ENCODE measurements around the gene CASD1. TPM values are rescaled to one million over a fixed set of nuclear protein-coding genes. Genes with fewer than 3 reads are reported as not detected.

CASD1 gene
- total and polyA plus RNA-seq, 8 donors: 2.9 to 57.6 (median 14.7) TPM

- no peaks in the 10 kb centered on the region for H3K9me3 ChIP-seq
- peak overlapping the region; percentile 91 to 96 (median 95) for H3K27ac ChIP-seq
- intact Hi-C loops (cut with DNase I; ENCODE audit: low total_unique reads): no loop called here
- peak overlapping the region; percentile 75 to 93 (median 83) for H3K4me3 ChIP-seq
- no peaks in the 10 kb centered on the region for H3K27me3 ChIP-seq
- H3K36me3 ChIP-seq: no peaks in the 10 kb centered on the region
- 0 to 1% (median 0%) methylated on average over 21 to 75 of the region's 75 CpGs for WGBS, 5 donors
- DNase-seq: peak; percentile 72 to 91
- H3K4me1 ChIP-seq: peaks cover 4 to 55% (median 36%) of the 10 kb centered on the region in 4 donors
- no peak for TF ChIP-seq EP300 (IDR thresholded peaks at IDR 0.05)
- TF ChIP-seq POLR2AphosphoS5 (IDR thresholded peaks at IDR 0.05): peak in 2 of 3 donors; percentile 68 to 80
Observed at GRCh38 chr7:94509887-94510581, 425 bp downstream of the CASD1 start.

- Histone ChIP-seq H3K36me3 (no peaks in the 10 kb centered on the region), H3K4me1 (peaks cover 4 to 57% (median 36%) of the 10 kb centered on the region in 4 donors), H3K4me3 (peak overlapping the region; percentile 75 to 93 (median 83)), H3K27me3 (no peaks in the 10 kb centered on the region), H3K9me3 (no peaks in the 10 kb centered on the region), H3K27ac (peak overlapping the region; percentile 91 to 96 (median 95))
- TF ChIP-seq CTCF (IDR thresholded peaks at IDR 0.05): no peak
- TF ChIP-seq POLR2A (IDR thresholded peaks at IDR 0.05): no peak
- no peak for TF ChIP-seq POLR2AphosphoS5 (IDR thresholded peaks at IDR 0.05)
- TF ChIP-seq EP300 (IDR thresholded peaks at IDR 0.05): no peak
- intact Hi-C loops (cut with DNase I; ENCODE audit: low total_unique reads): no loop called here
- peak; percentile 32 to 75 for DNase-seq
- 13 to 20% (median 15%) methylated on average over 14 to 16 of the region's 16 CpGs for WGBS, 5 donors
Observed at GRCh38 chr7:94510582-94511496, 1.2 kb downstream of the CASD1 start.

GRCh38 chr7:94511718-94512117 lies 2.1 kb downstream of the CASD1 start:
- Histone ChIP-seq H3K36me3 (no peaks in the 10 kb centered on the region), H3K4me3 (no peak overlapping the region), H3K9me3 (no peaks in the 10 kb centered on the region), H3K4me1 (peaks cover 4 to 65% (median 36%) of the 10 kb centered on the region in 4 donors), H3K27me3 (no peaks in the 10 kb centered on the region), H3K27ac (no peak overlapping the region)
- TF ChIP-seq EP300 (IDR thresholded peaks at IDR 0.05) (no peak), POLR2A (IDR thresholded peaks at IDR 0.05) (no peak), POLR2AphosphoS5 (IDR thresholded peaks at IDR 0.05) (no peak), CTCF (IDR thresholded peaks at IDR 0.05) (no peak)
- intact Hi-C loops (cut with DNase I; ENCODE audit: low total_unique reads): no loop called here
- no peak for DNase-seq

- intact Hi-C loops (cut with DNase I; ENCODE audit: low total_unique reads): no loop called here
- no peaks in the 10 kb centered on the region for H3K9me3 ChIP-seq
- peaks cover 4 to 71% (median 36%) of the 10 kb centered on the region in 4 donors for H3K4me1 ChIP-seq
- no peak overlapping the region for H3K4me3 ChIP-seq
- WGBS, 5 donors: 80 to 90% (median 85%) methylated on average over 11 of the region's 11 CpGs
- TF ChIP-seq CTCF (IDR thresholded peaks at IDR 0.05) (no peak), EP300 (IDR thresholded peaks at IDR 0.05) (no peak), POLR2AphosphoS5 (IDR thresholded peaks at IDR 0.05) (no peak), POLR2A (IDR thresholded peaks at IDR 0.05) (no peak)
- DNase-seq: no peak
- no peak overlapping the region for H3K27ac ChIP-seq
- no peaks in the 10 kb centered on the region for H3K27me3 ChIP-seq
- H3K36me3 ChIP-seq: no peaks in the 10 kb centered on the region
Observed at GRCh38 chr7:94512735-94513564, 3.3 kb downstream of the CASD1 start.
